Endothelial cell of umbilical vein (primary cell): ENCODE data around the gene ZNF662.

Experiments used
- CTCF ChIP-seq, 2 donors: IDR thresholded peaks; 1 replicate in 1 of 2; 2 replicates in 1 of 2; pipeline ENCODE4 v1.5.1; 2011; ENCODE audit warnings: low read length in 2 of 2, mild to moderate bottlenecking in 2 of 2, moderate library complexity in 2 of 2, control low read depth in 1 of 2, inconsistent platforms in 1 of 2, low read depth in 1 of 2; ENCODE audit not compliant: insufficient read depth in 1 of 2; ENCODE audit errors: extremely low read depth in 1 of 2
- EZH2 ChIP-seq: IDR thresholded peaks from 2 replicates; pipeline ENCODE4 v1.6.1; 2012; ENCODE audit warnings: borderline replicate concordance, low read depth, mild to moderate bottlenecking, moderate library complexity, low read length, inconsistent platforms; ENCODE audit not compliant: severe bottlenecking
- GATA2 ChIP-seq: IDR thresholded peaks from 2 replicates; pipeline ENCODE4 v1.7.0; 2011; ENCODE audit warnings: low read depth, mild to moderate bottlenecking, moderate library complexity, mixed read lengths, low read length; ENCODE audit not compliant: insufficient read length, insufficient read depth
- JUN ChIP-seq: IDR thresholded peaks from 2 replicates; pipeline ENCODE4 v1.6.1; 2011; ENCODE audit warnings: borderline replicate concordance, low read depth; ENCODE audit not compliant: insufficient read length, insufficient read depth
- MYC ChIP-seq: IDR thresholded peaks from one replicate; pipeline ENCODE4 v1.6.1; 2011; ENCODE audit warnings: mild to moderate bottlenecking, low read depth, low read length
- POLR2A ChIP-seq: IDR thresholded peaks from 2 replicates; pipeline ENCODE4 v1.6.1; 2012; ENCODE audit warnings: low read depth, mild to moderate bottlenecking, control low read depth, low read length
- POLR2AphosphoS5 ChIP-seq: IDR thresholded peaks from 2 replicates; pipeline ENCODE4 v1.6.1; 2012; ENCODE audit warnings: low read depth, mild to moderate bottlenecking, control low read depth, low read length, moderate library complexity; ENCODE audit not compliant: insufficient read depth

DNA sequence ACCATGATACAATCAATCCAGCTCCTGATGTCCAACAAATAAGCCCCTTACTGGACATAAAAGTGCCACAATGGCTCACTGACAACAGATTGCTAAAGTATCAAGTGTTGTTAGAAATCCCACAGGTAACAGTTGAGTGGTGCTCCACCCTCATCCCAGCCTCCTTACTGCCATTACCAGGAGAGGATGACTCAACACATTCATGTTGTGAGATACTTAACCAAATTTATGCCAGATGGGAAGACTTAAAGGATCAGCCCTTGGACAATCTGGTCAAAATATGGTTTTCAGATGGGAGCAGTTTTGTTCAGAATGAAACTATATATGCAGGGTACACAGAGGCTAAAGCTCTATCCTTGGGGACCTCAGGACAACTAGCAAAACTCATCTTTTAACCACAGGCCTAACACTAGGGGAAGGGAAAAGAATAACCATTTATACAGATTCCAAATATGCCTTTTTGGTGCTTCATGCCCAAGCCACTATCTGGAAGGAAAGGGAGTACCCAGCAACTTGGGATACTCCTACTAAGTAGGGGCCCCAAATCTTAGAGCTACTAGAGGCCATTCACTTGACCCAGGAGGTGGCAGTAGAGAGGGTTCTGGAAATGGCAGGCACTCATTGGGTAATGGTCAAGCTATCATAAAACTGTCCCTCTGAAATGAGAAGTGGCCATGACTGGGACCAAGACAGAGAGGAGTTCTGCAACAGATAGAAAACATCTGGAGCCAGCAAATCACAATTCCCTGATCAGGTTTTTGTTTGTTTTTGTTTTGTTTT lies 6.9 kb upstream of the ZNF662 start:
- TF ChIP-seq CTCF (IDR thresholded peaks at IDR 0.05; ENCODE audit: extremely low read depth in 1 of 2, insufficient read depth in 1 of 2, low read depth in 1 of 2, low read length in 2 of 2) (no peak), EZH2 (no peak), GATA2 (no peak), POLR2A (no peak), MYC (no peak), JUN (no peak), POLR2AphosphoS5 (no peak)
